ENCODE results near the gene ZNF837. TPM values are rescaled to one million over a fixed set of nuclear protein-coding genes. Genes with fewer than 3 reads are reported as not detected.

ZNF837 gene
- total and polyA plus RNA-seq, 12 donors = 0.11 to 0.90 (median 0.41) TPM

DNA sequence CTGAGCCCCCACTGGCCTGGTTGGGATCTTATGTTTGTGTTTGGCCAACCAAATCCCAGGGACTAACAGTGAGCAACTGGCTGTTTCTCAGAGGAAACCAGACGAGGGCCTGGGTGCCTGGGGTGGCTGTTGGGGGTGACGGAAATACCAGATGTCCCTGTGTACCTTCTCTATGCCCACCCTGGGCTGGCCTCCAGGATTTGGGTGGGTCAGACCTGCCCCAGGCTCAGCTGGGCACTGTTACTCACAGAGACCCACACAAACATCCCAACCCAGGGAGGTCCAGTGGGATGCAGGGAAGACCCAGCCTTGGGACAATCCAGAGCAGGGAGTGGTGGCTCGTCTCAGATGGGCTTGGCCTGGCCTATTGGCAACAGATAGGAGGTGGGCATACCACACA, 45.2 kb downstream of the ZNF837 start:
- no peak for ATAC-seq
- TF ChIP-seq, protein P1, sequence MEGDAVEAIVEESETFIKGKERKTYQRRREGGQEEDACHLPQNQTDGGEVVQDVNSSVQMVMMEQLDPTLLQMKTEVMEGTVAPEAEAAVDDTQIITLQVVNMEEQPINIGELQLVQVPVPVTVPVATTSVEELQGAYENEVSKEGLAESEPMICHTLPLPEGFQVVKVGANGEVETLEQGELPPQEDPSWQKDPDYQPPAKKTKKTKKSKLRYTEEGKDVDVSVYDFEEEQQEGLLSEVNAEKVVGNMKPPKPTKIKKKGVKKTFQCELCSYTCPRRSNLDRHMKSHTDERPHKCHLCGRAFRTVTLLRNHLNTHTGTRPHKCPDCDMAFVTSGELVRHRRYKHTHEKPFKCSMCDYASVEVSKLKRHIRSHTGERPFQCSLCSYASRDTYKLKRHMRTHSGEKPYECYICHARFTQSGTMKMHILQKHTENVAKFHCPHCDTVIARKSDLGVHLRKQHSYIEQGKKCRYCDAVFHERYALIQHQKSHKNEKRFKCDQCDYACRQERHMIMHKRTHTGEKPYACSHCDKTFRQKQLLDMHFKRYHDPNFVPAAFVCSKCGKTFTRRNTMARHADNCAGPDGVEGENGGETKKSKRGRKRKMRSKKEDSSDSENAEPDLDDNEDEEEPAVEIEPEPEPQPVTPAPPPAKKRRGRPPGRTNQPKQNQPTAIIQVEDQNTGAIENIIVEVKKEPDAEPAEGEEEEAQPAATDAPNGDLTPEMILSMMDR (IDR thresholded peaks at IDR 0.05) = no peak
- peaks cover 0 to 2% (median 0%) of the 10 kb centered on the region in 9 donors for H3K4me1 ChIP-seq
- DNase-seq = no peak
- peaks cover 0 to 4% (median 0%) of the 10 kb centered on the region in 11 donors for H3K9me3 ChIP-seq
- H3K4me3 ChIP-seq = no peak overlapping the region
- H3K27me3 ChIP-seq = no peaks in the 10 kb centered on the region
- intact Hi-C loops (cut with DNase I) = no loop called here
- WGBS, 2 donors = 87 to 90% methylated on average over 3 of the region's 3 CpGs
- no peak overlapping the region for H3K27ac ChIP-seq
- peaks cover 0 to 55% (median 17%) of the 10 kb centered on the region in 9 donors for H3K36me3 ChIP-seq

DNA sequence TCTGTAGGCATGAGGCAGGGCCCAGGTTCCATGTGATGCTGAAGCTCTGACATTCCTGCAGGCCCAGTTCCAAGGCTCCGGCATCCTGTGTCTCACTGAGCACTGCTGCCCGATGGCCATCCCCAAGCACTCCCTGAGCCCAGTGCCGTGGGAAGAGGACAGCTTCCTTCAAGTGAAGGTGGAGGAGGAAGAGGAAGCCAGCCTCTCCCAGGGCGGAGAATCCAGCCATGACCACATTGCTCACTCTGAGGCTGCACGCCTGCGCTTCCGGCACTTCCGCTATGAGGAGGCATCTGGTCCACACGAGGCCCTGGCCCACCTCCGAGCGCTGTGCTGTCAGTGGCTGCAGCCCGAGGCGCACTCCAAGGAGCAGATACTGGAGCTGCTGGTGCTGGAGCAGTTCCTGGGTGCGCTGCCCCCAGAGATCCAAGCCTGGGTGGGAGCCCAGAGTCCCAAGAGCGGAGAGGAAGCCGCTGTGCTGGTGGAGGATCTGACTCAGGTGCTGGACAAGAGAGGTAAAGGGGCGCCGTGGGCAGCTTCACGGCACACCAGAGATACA, 46.1 kb downstream of the ZNF837 start:
- Histone ChIP-seq H3K36me3 (peaks cover 0 to 50% (median 17%) of the 10 kb centered on the region in 9 donors), H3K4me1 (peaks cover 0 to 7% (median 0%) of the 10 kb centered on the region in 9 donors), H3K4me3 (no peak overlapping the region), H3K27ac (no peak overlapping the region), H3K9me3 (peaks cover 0 to 4% (median 0%) of the 10 kb centered on the region in 11 donors), H3K27me3 (no peaks in the 10 kb centered on the region)
- intact Hi-C loops (cut with DNase I) = no loop called here
- TF ChIP-seq, protein P1 (IDR thresholded peaks at IDR 0.05) = no peak
- WGBS, 2 donors = 93 to 94% methylated on average over 19 of the region's 19 CpGs
- DNase-seq = no peak
- peak in 1 of 8 donors; percentile 27 for ATAC-seq

DNA sequence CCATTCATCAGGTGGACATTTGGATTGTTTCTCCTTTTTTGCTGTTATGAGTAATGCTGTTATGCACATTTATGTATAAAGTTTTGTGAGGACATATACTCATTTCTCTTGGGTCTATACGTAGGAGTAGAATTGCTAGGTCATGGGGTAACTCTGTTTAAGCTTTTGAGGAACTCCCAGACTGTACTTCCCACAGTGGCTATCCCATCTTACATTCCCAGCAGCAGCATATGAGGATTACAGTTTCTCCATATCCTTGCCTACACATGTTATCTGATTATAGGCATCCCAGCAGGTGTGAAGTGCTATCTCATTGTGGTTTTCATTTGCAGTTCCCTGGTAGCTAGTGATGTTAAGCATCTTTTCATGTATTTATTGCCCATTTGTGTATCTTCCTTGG, 48.1 kb downstream of the ZNF837 start:
- 96 to 100% methylated on average over 1 of the region's 1 CpG for WGBS, 2 donors
- intact Hi-C loops (cut with DNase I) = no loop called here
- Histone ChIP-seq H3K27ac (no peak overlapping the region), H3K4me3 (no peak overlapping the region), H3K27me3 (no peaks in the 10 kb centered on the region), H3K9me3 (no peaks in the 10 kb centered on the region), H3K4me1 (peaks cover 3 to 19% (median 14%) of the 10 kb centered on the region in 9 donors), H3K36me3 (peaks cover 0 to 29% (median 10%) of the 10 kb centered on the region in 9 donors)
- TF ChIP-seq, protein P1 (IDR thresholded peaks at IDR 0.05) = no peak
- ATAC-seq = no peak
- DNase-seq = no peak

DNA sequence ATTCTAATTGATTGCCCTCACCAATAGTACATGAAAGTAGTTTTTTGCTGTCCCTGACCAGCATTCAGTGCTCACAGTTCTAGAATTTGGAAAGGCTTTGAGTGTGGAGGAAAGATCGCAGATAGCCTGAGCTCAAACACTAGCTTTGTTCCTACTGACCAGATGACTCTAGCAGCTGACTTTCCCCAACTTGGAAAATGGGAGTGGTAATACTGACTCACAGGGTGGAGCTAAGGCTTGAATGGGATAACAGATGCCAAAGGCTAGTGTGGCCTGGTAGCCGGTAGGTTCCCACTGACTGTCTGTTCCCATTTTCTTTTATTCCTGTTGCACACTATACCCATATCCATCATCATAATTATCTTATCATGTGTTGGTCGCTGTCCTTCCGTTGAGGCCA, 50.4 kb downstream of the ZNF837 start:
- Histone ChIP-seq H3K9me3 (no peaks in the 10 kb centered on the region), H3K4me3 (no peak overlapping the region), H3K27me3 (no peaks in the 10 kb centered on the region), H3K27ac (no peak overlapping the region), H3K4me1 (peaks cover 10 to 31% (median 26%) of the 10 kb centered on the region in 9 donors), H3K36me3 (peaks cover 0 to 11% (median 4%) of the 10 kb centered on the region in 9 donors)
- 60 to 65% methylated on average over 4 of the region's 4 CpGs for WGBS, 2 donors
- intact Hi-C loops (cut with DNase I) = no loop called here
- DNase-seq (no peak), ATAC-seq (no peak)
- TF ChIP-seq, protein P1 (IDR thresholded peaks at IDR 0.05) = no peak
